PC-9 (cell line): Measurements from ENCODE around the gene TET2. TPM values are rescaled to one million over a fixed set of nuclear protein-coding genes. Genes with fewer than 3 reads are reported as not detected.

Experiments
- BruUV-seq: library from RNA; stranded (reverse); fragments of 400-500 nt; replicated peaks from 2 replicates; lab custom pipeline; 2021; lab: Mats Ljungman, UMichigan
- CTCF ChIA-PET: fragments of 300-600 bp; sonication (Branson Sonifier 250); formaldehyde crosslinking; loops from one replicate; lab custom pipeline; 2022; ENCODE audit warnings: antibody characterized with exemption; lab: Charles Lee
- POLR2A ChIA-PET: fragments of 300-600 bp; sonication (Branson Sonifier 250); formaldehyde crosslinking; loops from one replicate; lab custom pipeline; 2022; ENCODE audit warnings: antibody characterized with exemption; ENCODE audit not compliant: unreplicated experiment; lab: Charles Lee
- DNase-seq, 2 experiments: peaks; one replicate each; pipeline versions ENCODE4 v3.0.0 to v3.0.0-alpha.2; 2015 to 2022; ENCODE audit warnings: mixed read lengths in 1 of 2
- H2AFZ ChIP-seq: fragments of 200-600 bp; sonication (generic); 2 replicates; pipeline ENCODE4 v1.8.1; 2017; ENCODE audit warnings: antibody characterized with exemption
- H3F3A ChIP-seq: fragments of 200-600 bp; sonication (generic); 2 replicates; pipeline ENCODE4 v1.8.1; 2017; ENCODE audit warnings: antibody characterized with exemption, mild to moderate bottlenecking, low read depth; ENCODE audit not compliant: insufficient read depth
- H3K27ac ChIP-seq: fragments of 200-600 bp; sonication (generic); 2 replicates; pipeline ENCODE4 v1.6.1; 2016; ENCODE audit warnings: mixed run types
- H3K27me3 ChIP-seq: fragments of 200-600 bp; sonication (generic); 2 replicates; pipeline ENCODE4 v1.6.1; 2016; ENCODE audit warnings: low read depth, mixed run types; ENCODE audit not compliant: insufficient read depth
- H3K36me3 ChIP-seq: fragments of 200-600 bp; sonication (generic); 2 replicates; pipeline ENCODE4 v1.6.1; 2016; ENCODE audit warnings: low read depth, mixed run types
- H3K4me1 ChIP-seq: fragments of 200-600 bp; sonication (generic); replicated peaks from 2 replicates; pipeline ENCODE4 v1.6.1; 2016; ENCODE audit warnings: mixed run types; ENCODE audit not compliant: insufficient read depth
- H3K4me2 ChIP-seq: fragments of 200-600 bp; sonication (generic); 2 replicates; pipeline ENCODE4 v1.6.1; 2017; ENCODE audit warnings: mixed run types
- H3K4me3 ChIP-seq: fragments of 200-600 bp; sonication (generic); 2 replicates; pipeline ENCODE4 v1.6.1; 2016; ENCODE audit warnings: mixed run types
- H3K79me2 ChIP-seq: fragments of 200-600 bp; sonication (generic); 2 replicates; pipeline ENCODE4 v1.6.1; 2017; ENCODE audit warnings: low read depth, mixed run types
- H3K9me2 ChIP-seq: fragments of 200-600 bp; sonication (generic); 2 replicates; pipeline ENCODE4 v1.8.1; 2017; ENCODE audit warnings: mild to moderate bottlenecking; ENCODE audit not compliant: insufficient read depth
- H3K9me3 ChIP-seq: fragments of 200-600 bp; sonication (generic); 2 replicates; pipeline ENCODE4 v1.8.1; 2016; ENCODE audit warnings: low read depth; ENCODE audit not compliant: insufficient read depth
- H4K20me1 ChIP-seq: fragments of 200-600 bp; sonication (generic); 2 replicates; pipeline ENCODE4 v1.8.1; 2017; ENCODE audit not compliant: insufficient read depth
- EZH2 ChIP-seq: fragments of 200-600 bp; sonication (generic); IDR thresholded peaks from 2 replicates; pipeline ENCODE4 v1.8.0; 2017; ENCODE audit warnings: antibody characterized with exemption, low read depth
- intact Hi-C: fragments of 100-400 bp; cut with micrococcal nuclease; formaldehyde crosslinking; loops from one replicate; pipeline ENCODE4 v1.10.0; 2022; ENCODE audit not compliant: unreplicated experiment
- total RNA-seq: library from RNA; stranded (reverse); gene quantifications from 2 replicates; pipeline ENCODE4 v1.2.3, GENCODE V29; 2021
- TF ChIP-seq, protein P1 (sequence below): fragments of 200-600 bp; sonication (generic); conservative IDR thresholded peaks from 2 replicates; pipeline ENCODE4 v1.6.1; 2017; ENCODE audit warnings: mixed run types, antibody characterized with exemption, mild to moderate bottlenecking, moderate library complexity

The TET2 gene
- total RNA-seq, 1 experiment from 2014 or later, result 6.6 TPM

- Histone ChIP-seq H3K4me2 (no peak overlapping the region), H3K36me3 (no peaks in the 10 kb centered on the region), H3K27me3 (no peaks in the 10 kb centered on the region), H3K27ac (no peak overlapping the region), H2AFZ (no peak overlapping the region), H3K79me2 (no peaks in the 10 kb centered on the region), H3K9me3 (no peaks in the 10 kb centered on the region), H3K4me1 (no peaks in the 10 kb centered on the region), H3K9me2 (no peaks in the 10 kb centered on the region), H3F3A (no peaks in the 10 kb centered on the region), H4K20me1 (no peaks in the 10 kb centered on the region), H3K4me3 (no peak overlapping the region)
- intact Hi-C loops, result no loop called here
- no peak for DNase-seq
- no TSS peak for BruUV-seq
- CTCF ChIA-PET, result no interaction called here
- TF ChIP-seq, protein P1, sequence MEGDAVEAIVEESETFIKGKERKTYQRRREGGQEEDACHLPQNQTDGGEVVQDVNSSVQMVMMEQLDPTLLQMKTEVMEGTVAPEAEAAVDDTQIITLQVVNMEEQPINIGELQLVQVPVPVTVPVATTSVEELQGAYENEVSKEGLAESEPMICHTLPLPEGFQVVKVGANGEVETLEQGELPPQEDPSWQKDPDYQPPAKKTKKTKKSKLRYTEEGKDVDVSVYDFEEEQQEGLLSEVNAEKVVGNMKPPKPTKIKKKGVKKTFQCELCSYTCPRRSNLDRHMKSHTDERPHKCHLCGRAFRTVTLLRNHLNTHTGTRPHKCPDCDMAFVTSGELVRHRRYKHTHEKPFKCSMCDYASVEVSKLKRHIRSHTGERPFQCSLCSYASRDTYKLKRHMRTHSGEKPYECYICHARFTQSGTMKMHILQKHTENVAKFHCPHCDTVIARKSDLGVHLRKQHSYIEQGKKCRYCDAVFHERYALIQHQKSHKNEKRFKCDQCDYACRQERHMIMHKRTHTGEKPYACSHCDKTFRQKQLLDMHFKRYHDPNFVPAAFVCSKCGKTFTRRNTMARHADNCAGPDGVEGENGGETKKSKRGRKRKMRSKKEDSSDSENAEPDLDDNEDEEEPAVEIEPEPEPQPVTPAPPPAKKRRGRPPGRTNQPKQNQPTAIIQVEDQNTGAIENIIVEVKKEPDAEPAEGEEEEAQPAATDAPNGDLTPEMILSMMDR, result no peak
- TF ChIP-seq EZH2, result no peak
- POLR2A ChIA-PET, result no interaction called here
Measured at GRCh38 chr4:105248613-105249012, 101.9 kb downstream of the TET2 start.

DNA sequence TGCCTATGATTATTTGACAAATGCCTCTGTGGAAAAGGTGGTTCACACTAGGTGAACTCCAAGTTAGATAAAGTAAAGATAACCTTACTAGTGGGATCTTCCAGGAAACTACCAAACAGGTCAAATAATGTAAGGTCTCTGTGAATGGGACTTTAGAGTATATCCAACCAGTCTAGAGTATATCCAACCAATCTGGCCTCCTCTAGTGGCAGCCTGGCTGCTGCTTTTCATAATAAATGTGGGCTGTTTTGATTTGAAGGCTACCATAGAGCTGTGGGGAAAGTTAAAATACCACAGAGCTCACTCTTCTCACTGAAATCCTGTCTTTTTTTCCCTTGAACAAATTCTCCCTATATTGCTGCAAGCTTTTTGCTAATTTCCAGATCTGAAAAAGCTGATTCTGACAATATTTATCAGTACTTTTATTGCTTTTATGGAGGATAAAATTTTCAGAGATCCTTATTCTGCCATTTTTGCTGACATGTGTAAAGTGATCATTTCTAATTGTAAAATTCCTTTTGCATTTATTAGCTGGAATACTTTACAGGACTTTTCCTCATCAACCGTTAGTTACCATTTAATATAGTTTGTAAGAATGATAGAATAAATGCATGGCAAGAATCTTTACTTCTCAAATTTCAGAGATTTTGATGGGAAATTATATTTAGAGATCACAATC lies 111.3 kb downstream of the TET2 start:
- POLR2A ChIA-PET, result no interaction called here
- no peak for DNase-seq
- H3K4me2 ChIP-seq, result no peak overlapping the region
- no peaks in the 10 kb centered on the region for H3K79me2 ChIP-seq
- no peaks in the 10 kb centered on the region for H3K27me3 ChIP-seq
- H3K9me2 ChIP-seq, result no peaks in the 10 kb centered on the region
- no peaks in the 10 kb centered on the region for H3F3A ChIP-seq
- H3K4me3 ChIP-seq, result no peak overlapping the region
- no peaks in the 10 kb centered on the region for H4K20me1 ChIP-seq
- no TSS peak for BruUV-seq
- no peak overlapping the region for H2AFZ ChIP-seq
- no peak overlapping the region for H3K27ac ChIP-seq
- H3K4me1 ChIP-seq, result no peaks in the 10 kb centered on the region
- no peaks in the 10 kb centered on the region for H3K9me3 ChIP-seq
- intact Hi-C loops, result no loop called here
- no peaks in the 10 kb centered on the region for H3K36me3 ChIP-seq
- CTCF ChIA-PET, result no interaction called here
- TF ChIP-seq, protein P1, result no peak
- no peak for TF ChIP-seq EZH2

DNA sequence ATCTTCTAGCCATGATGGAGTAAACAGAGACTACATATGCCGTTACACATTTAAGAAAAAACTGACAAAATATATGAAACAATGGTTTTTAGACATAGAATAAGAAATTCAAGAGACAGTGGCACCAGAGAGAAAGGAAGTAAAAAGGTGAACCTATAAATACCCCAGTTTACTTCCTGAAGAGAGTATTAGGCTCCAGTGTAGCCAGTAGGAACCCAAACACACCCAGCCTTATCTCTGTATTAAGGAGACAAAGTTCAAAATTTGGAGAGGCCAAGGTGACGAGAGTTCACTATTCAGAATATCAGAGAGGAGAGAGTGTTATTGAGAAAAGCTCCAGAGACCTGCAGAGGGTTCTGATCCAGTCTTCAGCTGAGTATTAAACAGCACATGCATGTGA lies 119.0 kb downstream of the TET2 start:
- ChIA-PET CTCF (no interaction called here), POLR2A (no interaction called here)
- no peak overlapping the region for H3K4me2 ChIP-seq
- H3K36me3 ChIP-seq, result no peaks in the 10 kb centered on the region
- TF ChIP-seq, protein P1, result no peak
- no peak for TF ChIP-seq EZH2
- H3F3A ChIP-seq, result no peaks in the 10 kb centered on the region
- intact Hi-C loops, result no loop called here
- H3K9me3 ChIP-seq, result no peaks in the 10 kb centered on the region
- H4K20me1 ChIP-seq, result no peaks in the 10 kb centered on the region
- no TSS peak for BruUV-seq
- no peaks in the 10 kb centered on the region for H3K4me1 ChIP-seq
- no peaks in the 10 kb centered on the region for H3K27me3 ChIP-seq
- H3K27ac ChIP-seq, result no peak overlapping the region
- H3K4me3 ChIP-seq, result no peak overlapping the region
- H3K79me2 ChIP-seq, result no peaks in the 10 kb centered on the region
- H3K9me2 ChIP-seq, result no peaks in the 10 kb centered on the region
- no peak overlapping the region for H2AFZ ChIP-seq
- no peak for DNase-seq
